Epithelial cell of esophagus (primary cell): ENCODE data around the gene BIN1.

Source experiments
- DNase-seq: peaks from one replicate; pipeline ENCODE4 v3.0.0; 2010; ENCODE audit warnings: low read depth
- H3K4me3 ChIP-seq: 2 replicates; pipeline ENCODE4 v1.5.1; 2011; ENCODE audit warnings: mild to moderate bottlenecking, low read length, control low read depth
- CTCF ChIP-seq: IDR thresholded peaks from 2 replicates; pipeline ENCODE4 v1.5.1; 2011; ENCODE audit warnings: low read depth, mild to moderate bottlenecking, low read length, control low read depth, inconsistent platforms; ENCODE audit not compliant: insufficient read depth; ENCODE audit errors: missing control alignments

BIN1 gene

GRCh38 chr2:127092901-127093516 is 13.9 kb downstream of the BIN1 start:
- no peak for DNase-seq
- TF ChIP-seq CTCF: no peak
- no peak overlapping the region for H3K4me3 ChIP-seq

GRCh38 chr2:127092306-127092705 is 14.6 kb downstream of the BIN1 start:
- H3K4me3 ChIP-seq: no peak overlapping the region
- DNase-seq: no peak
- no peak for TF ChIP-seq CTCF

- DNase-seq: no peak
- no peak overlapping the region for H3K4me3 ChIP-seq
- no peak for TF ChIP-seq CTCF
Measured at GRCh38 chr2:127091886-127092285, 15.1 kb downstream of the BIN1 start.

GRCh38 chr2:127091148-127091547 is 15.8 kb downstream of the BIN1 start:
- no peak for TF ChIP-seq CTCF
- H3K4me3 ChIP-seq: no peak overlapping the region
- no peak for DNase-seq

- no peak overlapping the region for H3K4me3 ChIP-seq
- TF ChIP-seq CTCF: no peak
- DNase-seq: peak; percentile 34
Measured at GRCh38 chr2:127090281-127091120, 16.5 kb downstream of the BIN1 start.

- no peak for TF ChIP-seq CTCF
- H3K4me3 ChIP-seq: no peak overlapping the region
- no peak for DNase-seq
Measured at GRCh38 chr2:127089478-127090235, 17.3 kb downstream of the BIN1 start.
